Measurements from ENCODE around the gene VRK3. TPM values are rescaled to one million over a fixed set of nuclear protein-coding genes. Genes with fewer than 3 reads are reported as not detected.
"Not testable (repeated sequence)": the region's sequence is repeated elsewhere in the genome, so short reads cannot be mapped to it uniquely, and the experiment has no call there.

VRK3 gene
- total and polyA plus RNA-seq, 2 donors (not counting 1 experiment from before 2014, with no cell fraction given) = 58.5 to 123 TPM

GRCh38 chr19:50053119-50053518 is 27.9 kb upstream of the VRK3 start:
- H3K79me2 ChIP-seq (ENCODE audit: control insufficient read depth, insufficient read depth, low read length) = no peaks in the 10 kb centered on the region
- Mint-ChIP-seq H3K4me1 (peaks cover 15% of the 10 kb centered on the region), H3K4me3 (no peak overlapping the region), H3K27ac (no peak overlapping the region), H3K9me3 (ENCODE audit: insufficient read depth) (peaks cover 2% of the 10 kb centered on the region), H3K27me3 (peaks cover 9% of the 10 kb centered on the region)
- H3K27me3 ChIP-seq (replicated peaks in 1 of 4; ENCODE audit: control extremely low read depth in 1 of 4, control insufficient read depth in 3 of 4, insufficient read depth in 4 of 4, low read length in 3 of 4) = peaks cover 0 to 6% (median 0%) of the 10 kb centered on the region in 4 experiments
- TF ChIP-seq CTCF (IDR thresholded peaks at IDR 0.05) (no peak), EZH2 (IDR thresholded peaks at IDR 0.05; ENCODE audit: borderline replicate concordance, insufficient read depth, low read depth, low read length, poor library complexity, severe bottlenecking) (no peak)
- intact Hi-C loops (cut with micrococcal nuclease) = no loop called here
- no peak overlapping the region for H3K4me3 ChIP-seq (ENCODE audit: control extremely low read depth in 1 of 5, extremely low read depth in 1 of 5, insufficient read depth in 1 of 5, low read depth in 2 of 5, low read length in 4 of 5)
- H3K9ac ChIP-seq (ENCODE audit: low read length) = no peak overlapping the region
- H3K4me2 ChIP-seq (replicated peaks; ENCODE audit: low read depth, low read length, poor library complexity, severe bottlenecking) = no peak overlapping the region
- peaks cover 5 to 17% of the 10 kb centered on the region in 2 donors for H3K4me1 ChIP-seq (ENCODE audit: control insufficient read depth in 2 of 2, insufficient read depth in 2 of 2, low read length in 2 of 2)
- H3K36me3 ChIP-seq (replicated peaks in 1 of 2; ENCODE audit: control extremely low read depth in 1 of 2, control insufficient read depth in 1 of 2, extremely low read depth in 1 of 2, insufficient read depth in 2 of 2, low read length in 1 of 2) = no peaks in the 10 kb centered on the region
- no peaks in the 10 kb centered on the region for H4K20me1 ChIP-seq (ENCODE audit: control insufficient read depth, insufficient read depth, low read length, poor library complexity, severe bottlenecking)
- no CpG with 5 or more reads among the region's 4 CpGs for WGBS (ENCODE audit: insufficient coverage)
- ATAC-seq (ENCODE audit: low read depth) (no peak), DNase-seq (no peak)
- peaks cover 0 to 26% (median under 1%) of the 10 kb centered on the region in 3 donors for H3K9me3 ChIP-seq (ENCODE audit: control extremely low read depth in 1 of 3, control insufficient read depth in 2 of 3, insufficient read depth in 1 of 3, low read length in 2 of 3)
- POLR2A ChIA-PET = no interaction called here
- CTCF ChIA-PET = no interaction called here
- no peak overlapping the region for H3K27ac ChIP-seq (ENCODE audit: low read length in 2 of 2)
- no peak overlapping the region for H2AFZ ChIP-seq (ENCODE audit: insufficient read depth, low read depth, low read length, poor library complexity, severe bottlenecking)

- ATAC-seq (ENCODE audit: low read depth) (no peak), DNase-seq (no peak)
- intact Hi-C loops (cut with micrococcal nuclease) = no loop called here
- Histone ChIP-seq H4K20me1 (ENCODE audit: control insufficient read depth, insufficient read depth, low read length, poor library complexity, severe bottlenecking) (no peaks in the 10 kb centered on the region), H2AFZ (ENCODE audit: insufficient read depth, low read depth, low read length, poor library complexity, severe bottlenecking) (no peak overlapping the region), H3K9ac (ENCODE audit: low read length) (no peak overlapping the region), H3K4me3 (ENCODE audit: control extremely low read depth in 1 of 5, extremely low read depth in 1 of 5, insufficient read depth in 1 of 5, low read depth in 2 of 5, low read length in 4 of 5) (no peak overlapping the region), H3K4me1 (ENCODE audit: control insufficient read depth in 2 of 2, insufficient read depth in 2 of 2, low read length in 2 of 2) (peaks cover 5 to 17% of the 10 kb centered on the region in 2 donors), H3K36me3 (replicated peaks in 1 of 2; ENCODE audit: control extremely low read depth in 1 of 2, control insufficient read depth in 1 of 2, extremely low read depth in 1 of 2, insufficient read depth in 2 of 2, low read length in 1 of 2) (no peaks in the 10 kb centered on the region), H3K9me3 (ENCODE audit: control extremely low read depth in 1 of 3, control insufficient read depth in 2 of 3, insufficient read depth in 1 of 3, low read length in 2 of 3) (peaks cover 0 to 18% (median 0%) of the 10 kb centered on the region in 3 donors), H3K27me3 (replicated peaks in 1 of 4; ENCODE audit: control extremely low read depth in 1 of 4, control insufficient read depth in 3 of 4, insufficient read depth in 4 of 4, low read length in 3 of 4) (peaks cover 0 to 6% (median 0%) of the 10 kb centered on the region in 4 experiments), H3K4me2 (replicated peaks; ENCODE audit: low read depth, low read length, poor library complexity, severe bottlenecking) (no peak overlapping the region), H3K79me2 (ENCODE audit: control insufficient read depth, insufficient read depth, low read length) (no peaks in the 10 kb centered on the region), H3K27ac (ENCODE audit: low read length in 2 of 2) (no peak overlapping the region)
- ChIA-PET POLR2A (no interaction called here), CTCF (interaction anchor here (0.6 kb wide), 1 partner anchor 239 kb away, joined by 3 read pairs; the partner anchor contains the start of gene FUZ)
- TF ChIP-seq CTCF (IDR thresholded peaks at IDR 0.05) = no peak
- no peak for TF ChIP-seq EZH2 (IDR thresholded peaks at IDR 0.05; ENCODE audit: borderline replicate concordance, insufficient read depth, low read depth, low read length, poor library complexity, severe bottlenecking)
- peak overlapping the region; percentile 10 for H3K4me3 Mint-ChIP-seq
- peaks cover 9% of the 10 kb centered on the region for H3K27me3 Mint-ChIP-seq
- 65% methylated on average over 2 of the region's 8 CpGs for WGBS (ENCODE audit: insufficient coverage)
- H3K4me1 Mint-ChIP-seq = peaks cover 15% of the 10 kb centered on the region
- H3K9me3 Mint-ChIP-seq (ENCODE audit: insufficient read depth) = no peaks in the 10 kb centered on the region
- H3K27ac Mint-ChIP-seq = no peak overlapping the region
Measured at GRCh38 chr19:50051964-50052363, 26.8 kb upstream of the VRK3 start.

- Mint-ChIP-seq H3K4me1 (peaks cover 15% of the 10 kb centered on the region), H3K27ac (peak overlapping the region; percentile 62), H3K4me3 (peak overlapping the region; percentile 94)
- H3K9me3 Mint-ChIP-seq (ENCODE audit: insufficient read depth); H3K36me3 ChIP-seq (replicated peaks in 1 of 2; ENCODE audit: control extremely low read depth in 1 of 2, control insufficient read depth in 1 of 2, extremely low read depth in 1 of 2, insufficient read depth in 2 of 2, low read length in 1 of 2); H3K27ac ChIP-seq (ENCODE audit: low read length in 2 of 2); POLR2A ChIA-PET; intact Hi-C loops (cut with micrococcal nuclease); DNase-seq; H4K20me1 ChIP-seq (ENCODE audit: control insufficient read depth, insufficient read depth, low read length, poor library complexity, severe bottlenecking); H3K27me3 Mint-ChIP-seq; ATAC-seq (ENCODE audit: low read depth); H3K27me3 ChIP-seq (replicated peaks in 1 of 4; ENCODE audit: control extremely low read depth in 1 of 4, control insufficient read depth in 3 of 4, insufficient read depth in 4 of 4, low read length in 3 of 4); H3K79me2 ChIP-seq (ENCODE audit: control insufficient read depth, insufficient read depth, low read length): not testable (repeated sequence)
- Histone ChIP-seq H3K9me3 (ENCODE audit: control extremely low read depth in 1 of 3, control insufficient read depth in 2 of 3, insufficient read depth in 1 of 3, low read length in 2 of 3) (peaks cover 0 to 22% (median 6%) of the 10 kb centered on the region in 3 donors), H3K9ac (ENCODE audit: low read length) (peak overlapping the region; percentile 81), H3K4me3 (ENCODE audit: control extremely low read depth in 1 of 5, extremely low read depth in 1 of 5, insufficient read depth in 1 of 5, low read depth in 2 of 5, low read length in 4 of 5) (peak overlapping the region; percentile 22 to 65 (median 54)), H3K4me1 (ENCODE audit: control insufficient read depth in 2 of 2, insufficient read depth in 2 of 2, low read length in 2 of 2) (peaks cover 5 to 17% of the 10 kb centered on the region in 2 donors), H3K4me2 (replicated peaks; ENCODE audit: low read depth, low read length, poor library complexity, severe bottlenecking) (peak overlapping the region; percentile 87), H2AFZ (ENCODE audit: insufficient read depth, low read depth, low read length, poor library complexity, severe bottlenecking) (peak overlapping the region; percentile 73)
- WGBS (ENCODE audit: insufficient coverage) = 2% methylated on average over 4 of the region's 16 CpGs
- CTCF ChIA-PET = interaction anchor here (0.5 to 1.1 kb wide), 3 partner anchors 27 to 238 kb away, joined by 3 read pairs; partner anchors contain the start of gene FUZ
Measured at GRCh38 chr19:50051228-50051895, 26.2 kb upstream of the VRK3 start.
